NB4 (cell line): ENCODE data around the gene NDUFAF7.
"Not testable (repeated sequence)": the region's sequence is repeated elsewhere in the genome, so short reads cannot be mapped to it uniquely, and the experiment has no call there.

Experiments
- DNase-seq: peaks from one replicate; pipeline ENCODE4 v3.0.0; 2010; ENCODE audit warnings: low read depth
- H3K4me3 ChIP-seq: one replicate; pipeline ENCODE4 v1.5.1; 2011; ENCODE audit warnings: mild to moderate bottlenecking, low read depth, low read length, moderate library complexity
- CTCF ChIP-seq: IDR thresholded peaks from one replicate; pipeline ENCODE4 v1.5.1; 2012; ENCODE audit warnings: low read depth, low read length
- MAX ChIP-seq: IDR thresholded peaks from 2 replicates; pipeline ENCODE4 v1.6.1; 2011; ENCODE audit warnings: low read depth, low read length
- MYC ChIP-seq: IDR thresholded peaks from 2 replicates; pipeline ENCODE4 v1.6.1; 2011; ENCODE audit warnings: low read depth, low read length
- POLR2A ChIP-seq: IDR thresholded peaks from 2 replicates; pipeline ENCODE4 v1.6.1; 2011; ENCODE audit warnings: mild to moderate bottlenecking; ENCODE audit not compliant: insufficient read length; ENCODE audit errors: extremely low read depth

NDUFAF7 gene

GRCh38 chr2:37191253-37191652, 40.2 kb upstream of the NDUFAF7 start:
- no peak overlapping the region for H3K4me3 ChIP-seq
- TF ChIP-seq MAX, result no peak
- peak; percentile 51 for DNase-seq

- no peak overlapping the region for H3K4me3 ChIP-seq
- peak; percentile 32 for DNase-seq
- TF ChIP-seq CTCF (no peak), POLR2A (no peak), MAX (0 out of 2 replicates have a peak, but pooled peaks have one; percentile 21), MYC (no peak)
Observed at GRCh38 chr2:37191747-37192146, 39.7 kb upstream of the NDUFAF7 start.

- H3K4me3 ChIP-seq, result no peak overlapping the region
- TF ChIP-seq MAX (no peak), MYC (no peak), CTCF (no peak), POLR2A (no peak)
- DNase-seq, result no peak
Observed at GRCh38 chr2:37192551-37192950, 38.9 kb upstream of the NDUFAF7 start.

- not testable (repeated sequence) for DNase-seq
Observed at GRCh38 chr2:37195862-37196319, 35.6 kb upstream of the NDUFAF7 start.

GRCh38 chr2:37196320-37197195, 34.9 kb upstream of the NDUFAF7 start, which contains the start of gene CEBPZOS:
Gene CEBPZOS, plus strand, starts transcription at chr2:37196496. Its CDS starts 3,209 bp downstream, at chr2:37199705.
- DNase-seq, result peak; percentile 91
- H3K4me3 ChIP-seq, result peak within 1 kb of the TSS; percentile 78
- no peak for TF ChIP-seq MYC
- no peak for TF ChIP-seq CTCF
- peak; percentile 57 for TF ChIP-seq MAX
- peak; percentile 96 for TF ChIP-seq POLR2A

More at GRCh38 chr2:37195862-37196319, 35.6 kb upstream of the NDUFAF7 start:
- peak overlapping the region; percentile 78 for H3K4me3 ChIP-seq

- no peak for DNase-seq
- TF ChIP-seq POLR2A (no peak), MAX (no peak), CTCF (no peak), MYC (no peak)
- H3K4me3 ChIP-seq, result peak overlapping the region; percentile 4
Observed at GRCh38 chr2:37198681-37199065, 32.8 kb upstream of the NDUFAF7 start.
